Duodenal mucosa (tissue), 2 donors: Measurements from ENCODE around the gene SRF.

Source experiments
- H3K27ac ChIP-seq: one replicate; pipeline ENCODE4 v1.7.0; 2013; ENCODE audit warnings: low read depth, low read length
- H3K27me3 ChIP-seq, 2 donors: one replicate each; pipeline ENCODE4 v1.7.0; 2013; ENCODE audit warnings: low read length in 2 of 2, control low read depth in 1 of 2; ENCODE audit not compliant: insufficient read depth in 2 of 2, control insufficient read depth in 1 of 2
- H3K36me3 ChIP-seq, 2 donors: one replicate each; pipeline ENCODE4 v1.7.0; 2013; ENCODE audit warnings: low read length in 2 of 2, control low read depth in 1 of 2; ENCODE audit not compliant: insufficient read depth in 2 of 2, control insufficient read depth in 1 of 2
- H3K4me1 ChIP-seq, 2 donors: one replicate each; pipeline ENCODE4 v1.7.0; 2013; ENCODE audit warnings: low read length in 2 of 2, control low read depth in 1 of 2; ENCODE audit not compliant: insufficient read depth in 2 of 2, control insufficient read depth in 1 of 2
- H3K4me3 ChIP-seq, 2 donors: one replicate each; pipeline ENCODE4 v1.7.0; 2013; ENCODE audit warnings: low read length in 2 of 2, low read depth in 1 of 2
- H3K9ac ChIP-seq, 2 donors: one replicate each; pipeline ENCODE4 v1.7.0; 2013; ENCODE audit warnings: low read length in 2 of 2, low read depth in 1 of 2
- H3K9me3 ChIP-seq, 2 donors: one replicate each; pipeline ENCODE4 v1.7.0; 2013; ENCODE audit warnings: low read length in 2 of 2, control low read depth in 1 of 2; ENCODE audit not compliant: control insufficient read depth in 1 of 2

Gene SRF

GRCh38 chr6:43173591-43174262, 2.7 kb downstream of the SRF start:
- Histone ChIP-seq H3K27me3 (no peaks in the 10 kb centered on the region), H3K4me3 (peak overlapping the region; percentile 85 to 87), H3K4me1 (peaks cover 31 to 38% of the 10 kb centered on the region in 2 donors), H3K27ac (peak overlapping the region; percentile 89), H3K36me3 (peaks cover 26 to 31% of the 10 kb centered on the region in 2 donors), H3K9ac (peak overlapping the region; percentile 71 to 87), H3K9me3 (no peaks in the 10 kb centered on the region)

GRCh38 chr6:43174263-43175112, 3.4 kb downstream of the SRF start:
- no peaks in the 10 kb centered on the region for H3K9me3 ChIP-seq
- peaks cover 34 to 38% of the 10 kb centered on the region in 2 donors for H3K36me3 ChIP-seq
- peak overlapping the region; percentile 85 to 87 for H3K4me3 ChIP-seq
- peak overlapping the region; percentile 67 to 71 for H3K9ac ChIP-seq
- peak overlapping the region; percentile 89 for H3K27ac ChIP-seq
- no peaks in the 10 kb centered on the region for H3K27me3 ChIP-seq
- H3K4me1 ChIP-seq = peaks cover 31 to 38% of the 10 kb centered on the region in 2 donors

- no peak overlapping the region for H3K27ac ChIP-seq
- no peak overlapping the region for H3K4me3 ChIP-seq
- no peaks in the 10 kb centered on the region for H3K9me3 ChIP-seq
- H3K27me3 ChIP-seq = no peaks in the 10 kb centered on the region
- H3K36me3 ChIP-seq = peaks cover 35 to 40% of the 10 kb centered on the region in 2 donors
- peak overlapping the region; percentile 18 to 53 for H3K9ac ChIP-seq
- H3K4me1 ChIP-seq = peaks cover 31 to 33% of the 10 kb centered on the region in 2 donors
These were observed 4.8 kb downstream of the SRF start for GRCh38 chr6:43175676-43176422.

GRCh38 chr6:43176423-43176786, 5.3 kb downstream of the SRF start:
- Histone ChIP-seq H3K9ac (no peak overlapping the region), H3K4me1 (peaks cover 34% of the 10 kb centered on the region in 2 donors), H3K27me3 (no peaks in the 10 kb centered on the region), H3K27ac (no peak overlapping the region), H3K9me3 (no peaks in the 10 kb centered on the region), H3K36me3 (peaks cover 35 to 40% of the 10 kb centered on the region in 2 donors), H3K4me3 (no peak overlapping the region)

GRCh38 chr6:43178150-43178549, 7.1 kb downstream of the SRF start:
- H3K9ac ChIP-seq = no peak overlapping the region
- H3K27me3 ChIP-seq = no peaks in the 10 kb centered on the region
- H3K4me1 ChIP-seq = peaks cover 39% of the 10 kb centered on the region in 2 donors
- no peak overlapping the region for H3K4me3 ChIP-seq
- H3K36me3 ChIP-seq = peaks cover 35 to 40% of the 10 kb centered on the region in 2 donors
- H3K27ac ChIP-seq = no peak overlapping the region
- H3K9me3 ChIP-seq = no peaks in the 10 kb centered on the region

GRCh38 chr6:43178951-43179830, 8.1 kb downstream of the SRF start:
- Histone ChIP-seq H3K4me1 (peaks cover 31 to 32% of the 10 kb centered on the region in 2 donors), H3K9ac (no peak overlapping the region), H3K9me3 (no peaks in the 10 kb centered on the region), H3K27ac (no peak overlapping the region), H3K27me3 (no peaks in the 10 kb centered on the region), H3K36me3 (peaks cover 35 to 42% of the 10 kb centered on the region in 2 donors), H3K4me3 (no peak overlapping the region)

- H3K36me3 ChIP-seq = peaks cover 35 to 47% of the 10 kb centered on the region in 2 donors
- no peak overlapping the region for H3K9ac ChIP-seq
- H3K4me3 ChIP-seq = no peak overlapping the region
- H3K9me3 ChIP-seq = no peaks in the 10 kb centered on the region
- peaks cover 25 to 26% of the 10 kb centered on the region in 2 donors for H3K4me1 ChIP-seq
- no peak overlapping the region for H3K27ac ChIP-seq
- H3K27me3 ChIP-seq = no peaks in the 10 kb centered on the region
These were observed 9.0 kb downstream of the SRF start for GRCh38 chr6:43180058-43180457.

GRCh38 chr6:43180985-43181384, 9.9 kb downstream of the SRF start:
- peaks cover 29 to 46% of the 10 kb centered on the region in 2 donors for H3K36me3 ChIP-seq

GRCh38 chr6:43181621-43181941, 10.5 kb downstream of the SRF start:
- Histone ChIP-seq H3K9me3 (no peaks in the 10 kb centered on the region), H3K27me3 (no peaks in the 10 kb centered on the region), H3K4me3 (peak overlapping the region; percentile 92), H3K27ac (no peak overlapping the region), H3K4me1 (peaks cover 17 to 18% of the 10 kb centered on the region in 2 donors), H3K9ac (peak overlapping the region; percentile 61 to 72), H3K36me3 (peaks cover 28 to 46% of the 10 kb centered on the region in 2 donors)

More at GRCh38 chr6:43180985-43181384, 9.9 kb downstream of the SRF start:
- H3K27me3 ChIP-seq = no peaks in the 10 kb centered on the region
- H3K4me3 ChIP-seq = no peak overlapping the region
- H3K27ac ChIP-seq = no peak overlapping the region
- H3K9me3 ChIP-seq = no peaks in the 10 kb centered on the region
- no peak overlapping the region for H3K9ac ChIP-seq
- peaks cover 17 to 18% of the 10 kb centered on the region in 2 donors for H3K4me1 ChIP-seq
